Stimulated activated CD4-positive, alpha-beta T cell treated with anti-CD3 and anti-CD28 coated beads, Interleukin-1b, Interleukin-23, amount 100 ng/mL, for 1 hour (primary cell): ENCODE measurements around the gene NACC2.
A peak's percentile ranks its signal among the peaks of the same experiment; 100 is the strongest.

Source experiments
- DNase-seq, 2 donors: peaks; one replicate each; pipeline ENCODE4 v3.0.0-alpha.2; 2020; ENCODE audit warnings: low read depth in 2 of 2

NACC2 gene

DNA sequence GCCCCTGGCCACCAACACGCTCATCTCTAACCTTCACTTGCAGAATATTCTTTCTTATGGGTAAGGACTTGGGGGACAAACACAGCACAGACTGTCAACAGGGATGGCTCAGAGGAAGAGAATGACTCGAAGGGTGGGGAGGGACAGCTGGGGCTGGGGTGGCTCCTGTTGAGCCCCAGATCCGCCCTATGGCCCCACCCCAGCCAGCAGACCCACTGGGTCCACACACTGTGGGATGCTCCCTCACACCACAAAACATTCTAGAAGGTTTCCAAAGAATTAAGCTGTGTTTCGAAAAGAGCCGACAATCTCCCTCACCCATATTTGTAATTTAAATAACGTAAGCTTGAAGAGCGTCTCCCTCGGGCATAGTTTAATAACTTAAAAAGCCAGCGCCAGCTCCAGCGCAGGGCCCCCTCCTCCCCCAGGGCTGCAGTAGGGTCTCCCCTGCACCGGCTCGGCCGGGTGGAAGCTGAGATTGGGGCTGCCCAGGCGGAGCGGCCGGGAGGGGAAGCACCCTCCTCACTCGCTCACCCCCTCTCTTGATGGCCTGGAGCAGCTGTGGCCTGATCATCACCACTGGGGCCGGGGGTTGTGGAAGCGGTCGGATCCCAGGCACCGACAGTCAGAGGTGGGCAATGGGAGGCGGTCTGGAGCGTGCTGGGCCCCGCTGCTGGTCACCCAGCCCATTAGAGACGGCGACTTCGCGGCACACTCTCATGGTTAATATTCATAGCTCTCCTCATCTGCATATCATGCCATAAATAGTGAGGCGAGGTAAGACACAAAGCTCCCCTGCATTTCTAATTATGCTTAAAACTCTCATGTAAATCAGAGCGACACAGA is 37.6 kb downstream of the NACC2 start:
- DNase-seq: no peak

DNA sequence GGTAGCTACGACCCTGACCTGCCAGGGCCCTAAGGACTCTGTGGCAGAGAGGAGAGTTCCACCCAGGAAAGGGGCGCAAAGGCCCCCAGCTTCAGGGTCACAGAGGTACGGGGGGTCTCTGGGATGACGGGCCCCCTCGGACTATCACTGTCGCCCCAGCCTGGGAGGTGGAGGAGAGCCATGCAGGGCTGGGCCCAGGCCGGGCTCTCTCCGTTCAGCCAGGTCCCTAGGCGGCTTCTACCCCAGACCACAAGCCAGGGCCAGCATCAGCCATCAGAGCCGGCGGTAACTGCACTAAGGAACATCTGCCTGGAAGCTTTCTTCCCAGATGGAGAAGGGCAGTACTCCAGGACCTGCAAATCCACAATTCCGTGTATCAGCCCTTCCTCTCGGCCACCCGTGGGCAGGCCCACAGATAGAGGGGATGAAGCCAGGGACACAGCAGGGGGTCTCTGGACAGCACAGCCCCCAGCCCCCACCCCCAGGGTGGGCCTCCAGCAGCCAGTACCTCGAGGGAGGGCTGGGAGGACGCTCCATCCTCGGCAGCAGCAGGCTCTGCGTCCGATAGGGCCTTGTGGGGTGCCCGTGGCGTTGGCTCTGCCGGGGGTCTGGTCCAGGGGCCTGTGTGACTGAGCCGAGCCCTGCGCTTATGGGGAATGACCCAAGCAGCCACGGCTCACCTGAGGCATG is 38.4 kb downstream of the NACC2 start:
- DNase-seq: no peak

DNA sequence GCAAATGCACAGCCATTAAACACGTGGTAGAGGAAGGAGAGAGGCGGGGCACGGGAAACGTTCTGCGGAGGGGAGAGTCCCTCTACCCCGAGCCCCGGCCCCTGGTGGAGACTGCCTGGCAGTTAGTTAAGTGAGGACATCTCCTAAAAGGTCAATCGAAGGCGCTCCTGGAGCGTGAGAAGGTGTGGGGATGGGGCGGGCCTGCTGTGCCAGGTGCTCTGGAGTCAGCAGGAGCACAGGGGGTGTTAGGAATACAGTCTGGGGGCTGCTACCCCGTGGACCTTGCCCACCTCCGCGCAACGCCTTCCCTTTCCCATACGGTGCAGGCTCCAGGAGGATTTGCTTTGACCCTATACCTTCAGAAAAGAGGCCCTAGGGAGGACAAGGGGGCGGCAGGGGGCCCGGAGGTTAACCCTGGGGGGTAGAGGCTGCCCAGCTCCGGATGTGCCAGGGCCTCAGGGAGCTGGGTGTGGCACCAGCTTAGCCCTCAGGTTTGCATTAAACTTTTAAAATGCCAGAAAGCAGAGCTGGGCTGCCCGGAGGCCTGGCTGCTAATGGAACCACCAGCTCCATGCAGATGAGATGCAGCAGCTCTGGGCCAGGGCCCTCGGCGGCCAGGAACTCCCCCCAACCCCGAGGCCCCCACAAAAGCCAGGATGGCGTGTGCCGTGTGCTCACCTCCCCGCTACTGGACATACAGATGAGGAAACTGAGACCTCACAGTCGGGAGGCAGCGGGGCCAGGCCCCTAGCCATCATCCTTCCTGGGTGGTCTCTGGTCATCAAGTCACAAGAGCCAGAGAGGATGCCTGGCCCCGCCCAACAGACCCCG is 39.2 kb downstream of the NACC2 start:
- no peak for DNase-seq

DNA sequence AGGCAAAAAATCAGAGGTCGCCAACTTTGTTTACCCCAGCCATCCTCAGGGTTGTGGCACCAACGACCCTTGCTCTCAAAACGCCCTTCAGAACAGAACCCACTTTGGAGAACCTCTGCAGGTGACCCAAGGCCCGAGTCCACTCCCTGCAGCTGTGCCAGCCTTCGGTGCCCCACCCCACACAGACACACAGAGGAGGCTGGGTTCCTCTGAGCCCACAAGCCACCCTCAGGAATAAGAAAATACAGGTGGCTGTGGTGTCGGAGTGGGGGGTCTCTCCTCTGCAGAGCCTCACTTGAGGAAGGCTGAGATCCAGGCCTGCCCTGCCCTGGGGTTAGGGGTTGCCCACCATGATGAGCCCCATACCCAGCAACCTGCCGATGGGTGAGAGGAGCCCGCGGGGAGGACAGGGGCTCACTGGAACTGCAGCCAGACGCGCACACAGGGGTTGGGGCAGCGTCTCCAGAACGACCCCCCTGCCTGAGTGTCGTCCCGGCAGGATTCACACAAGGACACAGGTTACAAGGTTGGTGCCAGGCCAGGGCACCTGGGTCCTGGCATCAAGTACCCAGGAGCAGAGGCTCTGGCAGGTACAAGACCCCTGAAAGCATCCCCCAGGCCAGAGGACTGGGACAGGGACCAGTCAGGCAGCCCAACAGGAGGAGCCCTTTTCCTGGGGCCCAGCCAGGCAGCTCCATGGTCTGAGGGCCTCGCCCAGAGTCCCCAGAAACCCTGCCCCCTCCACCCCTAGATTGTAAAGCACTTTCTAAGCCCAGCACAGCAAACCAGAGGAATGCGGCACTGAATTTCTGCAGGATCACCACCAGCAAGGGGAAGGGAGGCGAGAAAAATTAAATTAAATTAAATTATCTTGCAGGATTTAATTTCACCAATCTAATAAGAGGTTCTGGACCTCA is 40.0 kb downstream of the NACC2 start:
- no peak for DNase-seq

DNA sequence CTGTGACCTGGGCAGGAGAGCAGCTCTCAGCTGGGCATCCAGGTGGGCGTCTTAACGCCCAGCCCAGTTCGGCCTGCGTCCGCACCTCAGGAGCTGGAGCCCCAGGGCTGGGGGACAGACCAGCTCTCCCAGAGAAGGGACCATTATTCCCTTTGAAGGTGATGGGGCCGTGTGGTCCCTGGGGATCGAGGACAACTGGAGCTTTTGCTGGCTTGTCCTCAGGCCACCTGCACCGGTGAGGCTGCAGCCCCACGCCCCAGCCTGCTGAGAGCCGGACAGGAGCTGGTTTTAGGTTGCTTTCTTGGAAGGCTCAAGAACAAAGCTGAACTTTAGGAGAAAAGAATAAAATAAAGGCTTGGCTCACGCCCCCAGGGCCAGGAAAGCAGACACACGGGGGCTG is 40.9 kb downstream of the NACC2 start:
- DNase-seq: no peak

DNA sequence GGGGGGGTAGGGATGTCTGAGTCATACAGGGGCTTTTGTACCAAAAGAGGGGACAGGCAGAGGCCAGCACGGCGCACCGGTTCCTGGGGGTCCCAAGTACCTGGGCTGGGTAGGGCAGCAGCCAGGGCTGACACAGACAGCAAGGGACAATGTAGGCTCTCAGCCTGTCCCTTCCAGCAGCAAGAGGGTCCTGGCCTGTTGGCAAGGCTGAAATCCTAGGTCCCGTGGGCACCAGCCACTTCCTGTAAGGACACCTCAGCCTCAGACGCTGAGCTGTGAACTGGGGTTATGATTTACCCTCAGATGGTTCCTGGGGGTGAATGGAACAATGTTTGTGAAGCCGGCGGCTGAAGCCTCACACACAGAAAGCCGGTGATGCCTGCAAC is 41.3 kb downstream of the NACC2 start:
- DNase-seq: no peak

DNA sequence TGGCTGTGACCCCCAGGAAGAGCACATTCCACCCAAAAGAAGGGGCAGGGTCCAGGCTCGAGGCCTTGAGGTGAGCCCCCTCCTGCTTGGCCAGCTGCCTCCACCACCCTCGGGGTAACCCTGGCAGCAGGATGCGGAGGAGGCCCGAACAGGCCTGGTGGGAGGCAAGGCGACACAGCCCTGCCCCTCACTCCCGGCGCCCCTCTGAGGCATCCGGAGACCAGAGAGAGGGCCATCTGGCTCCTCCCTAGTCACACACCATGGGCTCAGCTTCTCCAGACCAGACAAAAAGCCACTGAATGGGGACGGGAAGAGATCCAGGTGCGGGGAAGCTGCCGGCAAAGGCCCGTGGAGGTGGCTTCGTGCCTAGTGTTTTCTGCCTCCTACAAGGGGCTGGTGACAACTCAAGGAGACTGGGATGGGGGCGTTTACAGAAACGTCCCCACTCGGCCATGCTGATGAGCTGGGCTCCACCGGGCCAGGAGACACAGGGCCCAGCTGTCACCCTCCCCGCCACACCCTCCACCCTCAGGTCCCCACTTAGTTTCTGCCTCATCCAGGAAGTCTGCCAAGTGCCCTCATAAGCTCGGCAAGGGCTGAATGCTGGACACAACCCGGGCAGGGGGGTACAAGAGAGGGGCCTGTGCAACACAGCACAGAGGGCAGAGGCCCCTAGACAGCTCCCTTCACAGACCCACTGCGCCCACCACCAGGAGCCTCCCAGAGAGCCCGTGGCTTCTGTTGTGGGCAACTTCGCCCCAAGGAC is 41.9 kb downstream of the NACC2 start:
- DNase-seq: no peak

DNA sequence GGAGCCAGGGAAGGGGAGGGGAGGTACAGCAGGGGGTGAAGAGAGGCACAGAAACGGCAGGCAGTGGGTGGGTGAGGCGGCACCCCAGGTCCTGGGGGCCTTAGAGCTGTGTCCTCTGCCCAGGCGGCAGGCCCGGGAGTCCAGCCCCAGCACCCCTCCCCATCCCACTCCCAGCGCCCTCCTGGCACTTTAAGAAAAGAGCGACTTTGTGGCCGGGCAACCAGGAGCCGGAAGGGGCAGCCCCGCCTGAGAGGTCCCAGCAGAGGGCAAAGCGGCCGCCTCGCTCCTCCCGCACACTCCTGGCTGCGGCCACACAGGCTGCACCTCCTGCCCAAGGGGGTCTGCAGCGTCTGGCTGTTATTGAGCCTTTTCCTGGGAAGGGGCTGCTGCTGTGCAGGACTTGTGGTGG is 42.6 kb downstream of the NACC2 start:
- no peak for DNase-seq

DNA sequence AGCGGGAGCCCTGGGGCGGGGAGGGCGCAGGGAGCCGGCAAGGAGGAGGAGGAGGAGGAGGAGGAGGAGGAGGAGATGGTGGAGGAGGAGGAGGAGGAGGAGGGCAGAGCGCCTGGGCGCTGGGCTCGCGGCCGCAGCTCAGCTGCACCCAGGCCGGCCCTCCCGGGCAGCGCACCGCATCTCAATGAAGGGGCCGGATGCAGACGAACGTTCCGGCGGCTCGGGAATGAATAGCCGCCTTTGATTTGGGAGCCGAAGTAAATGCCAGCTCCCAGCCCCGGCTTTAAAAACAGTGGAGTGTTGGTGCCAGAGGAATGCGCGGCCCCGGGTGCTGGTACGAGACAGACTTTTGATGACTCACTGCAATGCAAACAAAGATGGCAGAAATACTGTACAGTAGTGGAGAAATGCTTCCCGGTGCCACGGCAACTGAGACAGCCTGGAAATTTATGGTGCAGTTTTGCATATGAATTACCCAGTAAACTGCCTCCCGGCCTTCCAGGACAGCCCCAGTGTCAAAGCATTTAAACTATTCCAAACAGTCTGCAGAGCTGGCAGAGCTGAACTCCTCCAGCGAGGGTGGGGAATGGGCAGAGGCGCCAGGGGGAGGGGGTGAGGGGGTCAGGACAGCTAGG is 43.1 kb downstream of the NACC2 start:
- peak in 1 of 2 donors; percentile 8 for DNase-seq

DNA sequence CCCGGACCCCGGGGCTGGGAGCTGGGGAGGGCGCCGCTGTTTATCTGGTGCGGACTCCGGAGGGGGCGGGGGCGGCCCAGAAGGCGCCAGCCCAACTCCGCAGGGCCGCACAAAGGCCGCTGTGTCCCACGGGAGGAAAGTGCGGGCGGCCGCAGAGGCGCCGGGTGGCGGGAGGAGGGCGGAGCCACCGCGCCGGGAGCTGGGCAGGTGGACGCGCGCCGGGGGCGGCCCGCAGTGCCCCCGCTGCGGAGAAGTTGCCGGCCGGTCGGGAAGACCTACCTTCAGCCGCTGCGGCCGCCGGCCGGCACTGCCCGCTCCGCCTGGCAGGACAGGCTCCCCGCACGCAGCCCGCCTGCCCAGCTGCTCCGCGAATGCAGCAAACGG is 43.6 kb downstream of the NACC2 start:
- no peak for DNase-seq

DNA sequence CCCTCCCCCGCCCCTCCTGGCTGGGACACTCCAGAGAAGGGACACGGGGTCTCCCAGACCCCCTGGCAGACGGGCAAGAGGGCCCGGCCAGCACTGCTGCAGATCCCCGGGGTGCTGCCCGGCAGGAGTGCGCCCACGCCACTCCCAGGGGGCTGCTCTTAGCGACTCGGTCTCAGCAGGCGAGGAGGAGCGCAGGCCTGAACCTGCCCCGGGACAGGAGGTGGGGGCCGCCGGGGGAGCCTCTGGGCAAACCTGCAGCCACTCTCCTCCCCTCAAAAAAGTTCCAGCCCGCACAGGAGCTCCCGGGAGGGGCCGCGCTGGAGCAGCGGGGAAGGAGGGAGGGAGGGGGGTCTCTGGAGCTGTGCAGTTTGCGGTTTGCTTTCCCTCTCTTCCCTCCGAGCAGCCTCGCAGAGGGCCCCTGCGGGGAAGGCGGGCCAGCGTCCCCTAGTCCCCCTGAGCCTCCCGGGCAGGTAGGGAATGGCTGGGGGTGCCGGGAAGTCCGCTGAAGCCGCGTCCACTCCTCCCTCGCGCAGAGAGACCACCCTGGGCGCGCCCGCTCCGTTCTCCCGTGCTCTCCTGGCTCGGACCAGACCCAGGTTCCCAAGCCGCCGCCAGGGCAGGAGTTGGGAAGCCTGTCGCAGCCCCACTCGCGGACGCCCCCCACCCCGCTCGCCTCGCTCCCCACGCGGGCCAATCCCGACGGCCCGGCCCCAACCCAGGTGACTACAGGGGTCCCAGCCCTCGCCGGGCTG is 44.2 kb downstream of the NACC2 start:
- no peak for DNase-seq

DNA sequence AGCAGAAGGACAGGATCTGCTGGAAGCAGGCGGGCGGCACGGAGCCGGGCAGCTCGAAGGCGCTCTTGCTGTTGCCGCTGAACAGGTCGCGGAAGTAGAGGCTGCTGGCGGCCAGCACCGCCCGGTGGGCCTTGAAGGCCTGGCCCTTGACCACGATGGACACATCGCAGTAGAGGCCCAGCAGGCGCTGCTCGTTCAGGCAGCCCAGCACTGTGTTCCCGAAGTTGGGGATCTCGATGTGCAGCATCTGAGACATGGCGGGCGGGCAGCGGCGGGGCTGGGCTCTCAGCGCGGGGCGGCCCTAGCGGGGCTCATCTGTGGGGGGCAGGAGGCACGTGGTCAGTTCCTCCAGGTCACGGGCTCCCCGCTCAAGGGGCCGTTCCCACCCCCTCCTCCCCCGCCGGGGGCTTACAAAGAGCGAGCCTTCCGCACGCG is 44.8 kb downstream of the NACC2 start:
- DNase-seq: no peak

DNA sequence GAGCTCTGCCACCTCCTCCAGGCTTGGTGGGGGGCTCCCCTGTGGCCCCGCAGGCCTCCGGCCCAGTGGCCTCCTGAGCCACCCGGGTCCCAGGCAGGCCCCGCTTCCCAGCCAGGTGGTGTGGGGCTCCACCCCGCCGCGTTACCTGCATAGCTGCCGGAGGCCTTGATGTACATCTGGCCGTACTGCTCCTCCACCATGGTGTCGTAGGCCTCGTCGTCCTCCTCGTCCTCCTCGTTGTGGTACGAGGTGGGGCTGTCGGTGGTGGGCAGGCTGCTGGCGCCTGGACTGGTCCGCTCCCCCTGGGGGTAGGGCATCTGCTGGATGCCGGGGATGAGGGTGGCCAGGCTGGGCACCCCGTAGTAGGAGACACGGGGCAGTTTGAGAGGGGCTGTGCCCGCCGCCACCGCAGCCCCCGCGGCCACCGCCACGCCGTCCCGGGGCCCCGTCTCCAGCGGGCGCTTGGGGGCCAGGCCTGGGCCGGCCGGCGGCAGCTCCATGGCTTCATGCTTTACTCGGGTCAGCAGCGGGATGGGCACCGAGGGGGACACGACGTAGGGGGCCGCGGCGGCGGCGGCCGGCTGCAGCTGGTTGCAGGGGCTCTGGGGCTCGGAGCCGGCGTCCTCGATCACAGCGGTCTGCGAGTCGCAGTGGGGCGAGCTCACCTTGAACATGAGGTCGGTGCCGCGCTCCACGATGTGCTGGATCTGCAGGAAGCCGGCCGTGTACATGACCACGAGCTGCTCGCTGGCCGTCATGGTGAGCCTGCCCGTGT is 45.4 kb downstream of the NACC2 start:
- DNase-seq: no peak

DNA sequence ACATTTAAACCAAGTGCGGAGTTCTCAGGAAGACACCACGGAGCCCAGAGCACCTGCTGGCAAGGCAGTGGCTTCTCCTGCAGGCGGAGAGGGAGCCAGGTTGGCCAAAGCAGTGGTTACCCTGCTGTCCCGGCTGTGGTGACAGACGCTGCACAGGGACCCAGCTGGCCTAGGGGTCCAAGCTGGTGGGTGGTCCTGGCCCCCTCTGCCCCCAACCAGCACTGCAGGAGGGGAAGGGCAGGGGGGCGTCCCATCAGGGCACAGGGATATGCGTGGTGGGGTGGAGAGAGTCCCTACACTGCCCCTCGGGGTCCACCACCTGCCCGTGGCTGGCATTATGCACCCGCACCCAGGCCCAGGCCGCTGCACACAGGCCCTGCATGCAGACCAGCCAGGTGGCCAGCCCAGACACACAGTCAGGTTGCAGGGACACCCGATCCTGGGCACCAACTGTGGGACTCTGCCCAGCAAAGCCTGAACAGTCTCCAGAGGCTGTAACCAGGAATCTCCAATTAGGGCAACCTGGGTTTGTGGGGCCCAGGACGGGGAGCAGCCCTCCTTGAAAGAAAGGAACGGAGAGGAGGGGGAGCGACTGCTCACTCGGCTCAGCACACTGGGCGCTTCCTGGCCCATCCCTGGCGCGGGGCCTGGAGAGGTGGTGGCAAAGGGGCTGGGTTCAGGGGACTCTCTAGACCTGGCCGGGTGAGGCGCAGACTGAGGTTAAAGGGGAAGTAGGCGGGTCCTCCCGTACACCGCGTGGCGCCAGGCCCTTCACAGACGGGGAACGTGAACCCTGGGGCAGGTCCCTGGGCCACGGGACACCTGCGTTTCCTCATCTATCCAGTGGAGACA is 46.3 kb downstream of the NACC2 start:
- no peak for DNase-seq

DNA sequence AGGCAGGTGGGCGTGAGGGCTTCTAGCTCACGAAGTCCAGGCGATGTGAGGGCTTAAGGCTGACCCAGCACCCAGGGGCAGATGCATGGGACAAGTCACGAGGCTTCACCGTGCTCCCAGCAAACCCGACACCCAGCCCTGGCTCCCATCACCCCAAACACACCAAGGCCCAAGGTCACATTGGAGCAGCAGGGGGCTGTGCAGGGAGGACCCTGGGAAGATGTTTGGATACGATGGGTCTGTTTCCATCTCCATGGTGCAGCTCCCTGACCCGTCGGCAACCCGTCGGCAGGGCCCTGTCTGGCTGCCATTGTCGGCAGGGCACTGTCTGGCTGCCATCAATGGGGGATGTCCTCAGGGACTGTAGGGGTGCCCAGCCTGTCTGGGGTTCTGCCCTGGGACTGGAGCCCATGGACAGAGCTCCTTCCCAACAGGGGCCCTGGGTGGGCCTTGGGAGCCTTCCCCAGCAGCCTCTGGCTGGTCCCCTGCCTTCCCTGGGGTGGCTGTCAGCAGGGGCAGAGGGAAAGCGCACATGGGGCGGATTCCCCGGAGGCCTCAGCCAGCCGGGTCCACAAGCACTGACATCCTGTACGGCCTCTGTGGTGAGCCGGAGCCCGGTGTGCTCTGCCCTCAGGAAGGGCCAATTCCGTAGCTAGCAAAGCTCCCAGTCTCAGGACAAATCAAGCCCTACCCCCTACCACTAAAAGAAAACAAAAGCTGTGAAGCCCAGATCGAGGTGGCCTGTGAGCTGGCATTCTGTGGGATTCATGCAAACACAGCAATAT is 47.1 kb downstream of the NACC2 start:
- DNase-seq: no peak

DNA sequence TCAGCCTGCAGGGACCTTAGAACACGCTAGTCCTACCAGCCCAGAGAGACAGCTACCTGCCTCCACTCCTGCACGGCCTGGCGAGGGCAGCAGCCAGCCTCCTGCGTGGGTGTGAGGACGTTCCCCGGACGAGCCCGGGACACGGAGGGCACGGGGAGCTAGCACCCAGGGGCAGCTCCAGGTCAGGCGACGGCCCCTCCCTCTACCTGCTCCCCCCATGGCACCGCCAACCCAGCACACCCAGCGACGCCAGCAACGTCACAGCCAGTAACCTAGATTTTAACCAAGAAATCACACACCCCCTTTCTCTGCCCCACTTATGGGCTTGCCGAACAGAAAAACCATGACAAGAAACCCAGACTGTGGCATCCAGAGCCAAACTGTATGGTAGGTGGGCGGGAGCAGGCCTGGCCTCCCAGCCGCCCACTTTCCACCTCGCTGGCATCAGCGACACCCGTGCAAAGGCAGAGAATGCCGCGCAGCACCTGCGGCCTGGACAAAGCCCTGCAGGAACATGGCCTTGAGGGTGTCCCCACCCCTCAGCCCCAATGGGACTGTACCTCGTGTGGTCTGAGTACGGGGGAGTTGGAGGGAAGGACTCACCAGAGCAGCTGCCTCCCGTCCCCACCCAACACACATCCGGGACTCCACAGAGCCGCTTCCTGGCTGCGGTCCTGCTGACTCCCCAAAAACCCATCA is 47.9 kb downstream of the NACC2 start:
- no peak for DNase-seq
